ENCODE data around the gene RERE. TPM values are rescaled to one million over a fixed set of nuclear protein-coding genes. Genes with fewer than 3 reads are reported as not detected.
A peak's percentile ranks its signal among the peaks of the same experiment; 100 is the strongest.

The RERE gene
- total RNA-seq, 1 experiment from 2014 or later = 40.6 TPM

GRCh38 chr1:8862528-8862927 is 45.1 kb upstream of the RERE start:
- peaks cover 74 to 79% of the 10 kb centered on the region in 2 experiments for H3K36me3 ChIP-seq (ENCODE audit: control insufficient read depth in 1 of 2, insufficient read depth in 2 of 2, low read length in 2 of 2)
- no peak overlapping the region for H3K4me2 ChIP-seq (ENCODE audit: low read length)
- ChIA-PET POLR2A (interaction anchor here (1.0 to 1.8 kb wide), 2 partner anchors 11 to 14 kb away, joined by 4 to 6 read pairs; no protein-coding TSS in a partner anchor), CTCF (interaction anchor here (0.6 to 10.3 kb wide), 8 partner anchors 11 to 330 kb away, joined by 3 to 103 read pairs (median 4); partner anchors contain the start of gene ENO1), RAD21 (ENCODE audit: low non-redundant PET in 1 of 2, low total read pairs in 2 of 2, uncharacterized antibody in 2 of 2, unreplicated experiment in 2 of 2) (interaction anchor here in 1 of 2 experiments (0.7 kb wide), 1 partner anchor 16 kb away, joined by 5 read pairs; the partner anchor contains the start of gene ENO1)
- peaks cover 2 to 45% of the 10 kb centered on the region in 2 experiments; a peak in 2 of 4 replicates for H3K4me1 ChIP-seq (ENCODE audit: control insufficient read depth in 1 of 2, insufficient read depth in 2 of 2, low read length in 2 of 2)
- no peaks in the 10 kb centered on the region for H3K9me2 ChIP-seq (ENCODE audit: insufficient read depth)
- ATAC-seq = peak; percentile 53
- no peak overlapping the region for H2AFZ ChIP-seq (ENCODE audit: low read depth, low read length, poor library complexity, severe bottlenecking)
- H4K20me1 ChIP-seq (ENCODE audit: insufficient read depth) = peaks cover 66% of the 10 kb centered on the region
- no peak overlapping the region for H3K27ac ChIP-seq (ENCODE audit: low read depth, low read length)
- no peak overlapping the region for H3K9ac ChIP-seq (ENCODE audit: low read length)
- no peak for TF ChIP-seq JUND (IDR thresholded peaks at IDR 0.05)
- 0 out of 2 replicates have a peak, but pooled peaks have one; percentile 23 for TF ChIP-seq SIN3A (IDR thresholded peaks at IDR 0.05; ENCODE audit: low read depth)
- TF ChIP-seq ZBTB33 (IDR thresholded peaks at IDR 0.05; ENCODE audit: extremely low read depth, insufficient replicate concordance, low read length) = no peak
- TF ChIP-seq POLR2AphosphoS5 (IDR thresholded peaks at IDR 0.05; ENCODE audit: low read depth, low read length) = peak; percentile 54
- peak; percentile 12; the same call in 1 of the 2 replicates for TF ChIP-seq RAD21 (IDR thresholded peaks at IDR 0.05; ENCODE audit: low read depth)
- TF ChIP-seq CTCF (IDR thresholded peaks at IDR 0.05 in 2 of 3, conservative IDR thresholded peaks at IDR 0.05 in 1 of 3; ENCODE audit: borderline replicate concordance in 1 of 3, insufficient read depth in 1 of 3, low read depth in 2 of 3, low read length in 2 of 3) = peak; percentile 40 to 81 (median 71); a peak in 5 of 6 replicates
- no TSS peak for BruUV-seq (replicated peaks)
- no peaks in the 10 kb centered on the region for H3K27me3 ChIP-seq (ENCODE audit: insufficient read depth, low read length)
- H3K9me3 ChIP-seq (ENCODE audit: control insufficient read depth in 1 of 2, insufficient read depth in 1 of 2, low read depth in 1 of 2, low read length in 2 of 2) = no peaks in the 10 kb centered on the region
- H3K4me3 ChIP-seq (replicated peaks in 1 of 2; ENCODE audit: low read depth in 1 of 2, low read length in 2 of 2) = no peak overlapping the region
- peaks cover 72% of the 10 kb centered on the region for H3K79me2 ChIP-seq (ENCODE audit: insufficient read depth, low read length)
- intact Hi-C loops (cut with micrococcal nuclease) = no loop called here
- DNase-seq (ENCODE audit: low read depth, low spot score) = no peak
